Vein endothelial cell (primary cell): ENCODE results near the gene GIN1. TPM values are rescaled to one million over a fixed set of nuclear protein-coding genes. Genes with fewer than 3 reads are reported as not detected.

Experiments
- total RNA-seq: library from RNA; depleted of rRNA; stranded (reverse); fragments of >200 nt; gene quantifications from 2 replicates; pipeline ENCODE4 v1.2.3, GENCODE V29; 2012

The GIN1 gene
- total RNA-seq: 3.3 and 7.5 TPM in 2 replicates

GRCh38 chr5:103119765-103120606, at the start of gene GIN1, which contains the start of gene PPIP5K2:
TSS of gene GIN1 (minus strand) at chr5:103120138. CDS start at chr5:103108707, 11,431 bp downstream.
TSS of gene PPIP5K2 (plus strand) at chr5:103120301. CDS start at chr5:103129590, 9,289 bp downstream.

Other genes with a start within 250 kb of the GIN1 start
- gene PPIP5K2, start 163 bp upstream of the GIN1 start, total RNA-seq: 41.8 and 65.8 TPM in 2 replicates
- gene MACIR, start 138.6 kb upstream of the GIN1 start, total RNA-seq: 10.1 and 11.2 TPM in 2 replicates